Loucy (cell line): ENCODE results near the gene ARHGAP19.

Experiments used
- H2AFZ ChIP-seq: fragments of 200-600 bp; sonication (generic); 2 replicates; pipeline ENCODE4 v1.6.0; 2016; ENCODE audit warnings: antibody characterized with exemption, mild to moderate bottlenecking, low read length, moderate library complexity
- H3F3A ChIP-seq: fragments of 200-600 bp; 2 replicates; pipeline ENCODE4 v1.6.0; 2016; ENCODE audit warnings: antibody characterized with exemption, low read depth, mild to moderate bottlenecking
- H3K27me3 ChIP-seq: fragments of 200-600 bp; sonication (generic); 2 replicates; pipeline ENCODE4 v1.6.1; 2014; ENCODE audit warnings: low read length, mild to moderate bottlenecking; ENCODE audit not compliant: insufficient read depth, poor library complexity, severe bottlenecking
- H3K36me3 ChIP-seq: fragments of 200-600 bp; sonication (generic); 2 replicates; pipeline ENCODE4 v1.6.1; 2016; ENCODE audit warnings: low read length; ENCODE audit not compliant: insufficient read depth
- H3K4me1 ChIP-seq: fragments of 200-600 bp; sonication (generic); 2 replicates; pipeline ENCODE4 v1.5.1; 2014; ENCODE audit warnings: low read length, mild to moderate bottlenecking; ENCODE audit not compliant: insufficient read depth, poor library complexity, severe bottlenecking
- H3K4me2 ChIP-seq: fragments of 200-600 bp; sonication (generic); 2 replicates; pipeline ENCODE4 v1.6.0; 2014; ENCODE audit warnings: antibody characterized with exemption, low read length, low read depth, mild to moderate bottlenecking; ENCODE audit not compliant: poor library complexity, severe bottlenecking
- H3K4me3 ChIP-seq: fragments of 200-600 bp; sonication (generic); 2 replicates; pipeline ENCODE4 v1.5.1; 2014; ENCODE audit warnings: low read length, mild to moderate bottlenecking, mixed read lengths; ENCODE audit not compliant: poor library complexity, severe bottlenecking
- H3K79me2 ChIP-seq: fragments of 200-600 bp; sonication (generic); 2 replicates; pipeline ENCODE4 v1.6.1; 2014; ENCODE audit warnings: low read length; ENCODE audit not compliant: insufficient read depth
- H3K9ac ChIP-seq: fragments of 200-600 bp; sonication (generic); 2 replicates; pipeline ENCODE4 v1.6.0; 2014; ENCODE audit warnings: mild to moderate bottlenecking, low read depth, low read length, moderate library complexity; ENCODE audit not compliant: poor library complexity, severe bottlenecking
- H3K9me2 ChIP-seq: fragments of 200-600 bp; sonication (generic); replicated peaks from 2 replicates; pipeline ENCODE4 v1.6.1; 2016; ENCODE audit warnings: low read depth, low read length, mixed read lengths
- H3K9me3 ChIP-seq: fragments of 200-600 bp; sonication (generic); 2 replicates; pipeline ENCODE4 v1.6.1; 2014; ENCODE audit warnings: mild to moderate bottlenecking, antibody characterized with exemption, low read length, low read depth; ENCODE audit not compliant: insufficient read depth
- H4K20me1 ChIP-seq: fragments of 200-600 bp; sonication (generic); 2 replicates; pipeline ENCODE4 v1.6.0; 2014; ENCODE audit warnings: antibody characterized with exemption, low read length, mild to moderate bottlenecking; ENCODE audit not compliant: insufficient read depth, poor library complexity, severe bottlenecking
- CTCF ChIP-seq: fragments of 200-600 bp; sonication (generic); conservative IDR thresholded peaks from 2 replicates; pipeline ENCODE4 v1.5.1; 2014; ENCODE audit warnings: mild to moderate bottlenecking, antibody characterized with exemption, low read length
- EZH2phosphoT487 ChIP-seq: fragments of 200-600 bp; IDR thresholded peaks from 2 replicates; pipeline ENCODE4 v1.6.1; 2018; ENCODE audit warnings: antibody characterized with exemption, mild to moderate bottlenecking, moderate library complexity, borderline replicate concordance

Gene ARHGAP19

GRCh38 chr10:97185326-97186058 lies 106.9 kb downstream of the ARHGAP19 start, which contains the start of gene SLIT1:
Gene SLIT1 (minus strand): TSS chr10:97185959. CDS start chr10:97185674, 285 bp downstream.
- no peaks in the 10 kb centered on the region for H3K27me3 ChIP-seq
- H3K4me3 ChIP-seq, result peak within 1 kb of the TSS; percentile 71
- no peaks in the 10 kb centered on the region for H3F3A ChIP-seq
- H3K9me2 ChIP-seq, result no peaks in the 10 kb centered on the region
- peak within 1 kb of the TSS; percentile 76; the same call in 1 of the 2 replicates for H2AFZ ChIP-seq
- H3K9ac ChIP-seq, result peak within 1 kb of the TSS; percentile 30
- no peaks in the 10 kb centered on the region for H4K20me1 ChIP-seq
- H3K36me3 ChIP-seq, result no peaks in the 10 kb centered on the region
- no peaks in the 10 kb centered on the region for H3K4me1 ChIP-seq
- H3K79me2 ChIP-seq, result no peaks in the 10 kb centered on the region
- H3K4me2 ChIP-seq, result peak within 1 kb of the TSS; percentile 65
- TF ChIP-seq CTCF (no peak), EZH2phosphoT487 (no peak)
- H3K9me3 ChIP-seq, result no peaks in the 10 kb centered on the region

GRCh38 chr10:97184971-97185325 lies 107.5 kb downstream of the ARHGAP19 start:
- TF ChIP-seq EZH2phosphoT487 (no peak), CTCF (no peak)
- no peaks in the 10 kb centered on the region for H3K79me2 ChIP-seq
- H3K9me3 ChIP-seq, result no peaks in the 10 kb centered on the region
- H3F3A ChIP-seq, result no peaks in the 10 kb centered on the region
- peak overlapping the region; percentile 71 for H3K4me3 ChIP-seq
- no peak overlapping the region for H2AFZ ChIP-seq
- H3K27me3 ChIP-seq, result no peaks in the 10 kb centered on the region
- H3K9ac ChIP-seq, result no peak overlapping the region
- H3K36me3 ChIP-seq, result no peaks in the 10 kb centered on the region
- H3K4me1 ChIP-seq, result no peaks in the 10 kb centered on the region
- H4K20me1 ChIP-seq, result no peaks in the 10 kb centered on the region
- no peaks in the 10 kb centered on the region for H3K9me2 ChIP-seq
- H3K4me2 ChIP-seq, result peak overlapping the region; percentile 65

- no peak overlapping the region for H2AFZ ChIP-seq
- no peaks in the 10 kb centered on the region for H3K27me3 ChIP-seq
- TF ChIP-seq CTCF (no peak), EZH2phosphoT487 (no peak)
- H3F3A ChIP-seq, result no peaks in the 10 kb centered on the region
- H3K4me2 ChIP-seq, result no peak overlapping the region
- no peaks in the 10 kb centered on the region for H3K9me2 ChIP-seq
- H3K4me3 ChIP-seq, result no peak overlapping the region
- no peaks in the 10 kb centered on the region for H3K4me1 ChIP-seq
- no peaks in the 10 kb centered on the region for H4K20me1 ChIP-seq
- H3K9ac ChIP-seq, result no peak overlapping the region
- H3K79me2 ChIP-seq, result no peaks in the 10 kb centered on the region
- no peaks in the 10 kb centered on the region for H3K9me3 ChIP-seq
- H3K36me3 ChIP-seq, result no peaks in the 10 kb centered on the region
These were observed 109.1 kb downstream of the ARHGAP19 start for GRCh38 chr10:97183314-97183713.
